Activated CD8-positive, alpha-beta T cell treated with anti-CD3 and anti-CD28 coated beads, Interleukin-2, amount 10 ng/mL, durations not matched to agents 7 days and 5 days (primary cell): ENCODE data around the gene REEP1. TPM values are rescaled to one million over a fixed set of nuclear protein-coding genes. Genes with fewer than 3 reads are reported as not detected.

Experiments
- ATAC-seq: fragments of 150-1000 bp; cut with Tn5 transposase; one replicate; pipeline ENCODE4 v1.10.0; 2021; ENCODE audit warnings: moderate library complexity
- CTCF ChIA-PET: fragments of 350-600 bp; sonication (Branson Sonifier 250); formaldehyde crosslinking; loops from one replicate; lab custom pipeline; 2021; ENCODE audit warnings: antibody characterized with exemption; lab: Charles Lee
- POLR2A ChIA-PET: fragments of 350-600 bp; sonication (Branson Sonifier 250); formaldehyde crosslinking; loops from one replicate; lab custom pipeline; 2021; ENCODE audit warnings: antibody characterized with exemption; lab: Charles Lee
- DNase-seq: peaks from one replicate; pipeline ENCODE4 v3.0.0-alpha.2; 2020
- H3K27ac Mint-ChIP-seq: one replicate; pipeline ENCODE4 v1.8.0; 2021; ENCODE audit warnings: mild to moderate bottlenecking, mixed read lengths
- H3K27me3 Mint-ChIP-seq: one replicate; pipeline ENCODE4 v1.8.0; 2021; ENCODE audit warnings: low read depth, mixed read lengths
- H3K36me3 Mint-ChIP-seq: one replicate; pipeline ENCODE4 v1.8.0; 2021; ENCODE audit warnings: low read depth, mixed read lengths
- H3K4me1 Mint-ChIP-seq: one replicate; pipeline ENCODE4 v1.8.0; 2021; ENCODE audit warnings: low read depth, mixed read lengths
- H3K4me3 Mint-ChIP-seq: one replicate; pipeline ENCODE4 v1.8.0; 2021; ENCODE audit warnings: mild to moderate bottlenecking, mixed read lengths
- H3K9me3 Mint-ChIP-seq: one replicate; pipeline ENCODE4 v1.8.0; 2022; ENCODE audit warnings: mixed read lengths; ENCODE audit not compliant: insufficient read depth
- total RNA-seq, 2 experiments: library from RNA; stranded (reverse); gene quantifications; one replicate each; pipeline ENCODE4 v1.2.3, GENCODE V29; 2021

The REEP1 gene
- total RNA-seq, 2 experiments from 2014 or later = 0.21 TPM; not detected in 1

GRCh38 chr2:86195808-86196387, 141.5 kb downstream of the REEP1 start:
- ChIA-PET CTCF (interaction anchor here (0.8 to 2.6 kb wide), 5 partner anchors 9 to 90 kb away, joined by 3 to 23 read pairs (median 3); partner anchors contain the start of genes POLR1A and PTCD3), POLR2A (interaction anchor here (0.7 to 2.7 kb wide), 10 partner anchors 10 to 426 kb away, joined by 3 to 29 read pairs (median 4); partner anchors contain the start of genes CHMP3, KDM3A, POLR1A and PTCD3)
- Mint-ChIP-seq H3K36me3 (peaks cover 26% of the 10 kb centered on the region), H3K27me3 (no peaks in the 10 kb centered on the region), H3K4me1 (peaks cover 52% of the 10 kb centered on the region), H3K9me3 (no peaks in the 10 kb centered on the region), H3K4me3 (peak overlapping the region; percentile 88), H3K27ac (peak overlapping the region; percentile 86)
- no peak for DNase-seq
- ATAC-seq = no peak

GRCh38 chr2:86195055-86195807, 142.2 kb downstream of the REEP1 start, which contains the start of gene IMMT:
IMMT (minus strand) TSS chr2:86195462; CDS start chr2:86195382, 80 bp downstream.
- Mint-ChIP-seq H3K27ac (peak within 1 kb of the TSS; percentile 86), H3K36me3 (peaks cover 31% of the 10 kb centered on the region), H3K27me3 (no peaks in the 10 kb centered on the region), H3K4me3 (peak within 1 kb of the TSS; percentile 88), H3K9me3 (no peaks in the 10 kb centered on the region), H3K4me1 (peaks cover 52% of the 10 kb centered on the region)
- POLR2A ChIA-PET = interaction anchor here (0.6 to 2.7 kb wide), 10 partner anchors 9 to 368 kb away, joined by 3 to 29 read pairs (median 4); partner anchors contain the start of genes CHMP3, KDM3A, POLR1A and PTCD3
- DNase-seq (peak; percentile 95), ATAC-seq (peak; percentile 95)
- CTCF ChIA-PET = interaction anchor here (0.8 to 2.6 kb wide), 7 partner anchors 9 to 115 kb away, joined by 3 to 23 read pairs (median 3); partner anchors contain the start of genes POLR1A and PTCD3

GRCh38 chr2:86194751-86195054, 142.7 kb downstream of the REEP1 start:
- DNase-seq = no peak
- no peak for ATAC-seq
- no peaks in the 10 kb centered on the region for H3K27me3 Mint-ChIP-seq
- CTCF ChIA-PET = interaction anchor here (1.2 to 2.6 kb wide), 5 partner anchors 9 to 114 kb away, joined by 3 to 23 read pairs (median 3); no protein-coding TSS in a partner anchor
- no peaks in the 10 kb centered on the region for H3K9me3 Mint-ChIP-seq
- peaks cover 35% of the 10 kb centered on the region for H3K36me3 Mint-ChIP-seq
- H3K27ac Mint-ChIP-seq = peak overlapping the region; percentile 86
- POLR2A ChIA-PET = interaction anchor here (0.6 to 2.7 kb wide), 6 partner anchors 8 to 246 kb away, joined by 3 to 29 read pairs (median 5); partner anchors contain the start of genes KDM3A, POLR1A and PTCD3
- peak overlapping the region; percentile 88 for H3K4me3 Mint-ChIP-seq
- peaks cover 56% of the 10 kb centered on the region for H3K4me1 Mint-ChIP-seq

- H3K4me3 Mint-ChIP-seq = peak overlapping the region; percentile 88
- H3K27me3 Mint-ChIP-seq = no peaks in the 10 kb centered on the region
- CTCF ChIA-PET = interaction anchor here (1.1 to 2.6 kb wide), 6 partner anchors 8 to 114 kb away, joined by 3 to 23 read pairs (median 5); no protein-coding TSS in a partner anchor
- peaks cover 57% of the 10 kb centered on the region for H3K4me1 Mint-ChIP-seq
- H3K27ac Mint-ChIP-seq = peak overlapping the region; percentile 86
- peaks cover 38% of the 10 kb centered on the region for H3K36me3 Mint-ChIP-seq
- POLR2A ChIA-PET = interaction anchor here (1.4 to 2.7 kb wide), 3 partner anchors 8 to 27 kb away, joined by 3 to 29 read pairs (median 7); no protein-coding TSS in a partner anchor
- DNase-seq (no peak), ATAC-seq (no peak)
- no peaks in the 10 kb centered on the region for H3K9me3 Mint-ChIP-seq
Measured at GRCh38 chr2:86193901-86194567, 143.4 kb downstream of the REEP1 start.

- no peak overlapping the region for H3K27ac Mint-ChIP-seq
- H3K36me3 Mint-ChIP-seq = peaks cover 62% of the 10 kb centered on the region
- H3K27me3 Mint-ChIP-seq = no peaks in the 10 kb centered on the region
- CTCF ChIA-PET = interaction anchor here (0.9 to 1.3 kb wide), 2 partner anchors 31 to 252 kb away, joined by 3 to 4 read pairs; no protein-coding TSS in a partner anchor
- H3K9me3 Mint-ChIP-seq = no peaks in the 10 kb centered on the region
- no peak overlapping the region for H3K4me3 Mint-ChIP-seq
- DNase-seq = no peak
- H3K4me1 Mint-ChIP-seq = peaks cover 79% of the 10 kb centered on the region
- no peak for ATAC-seq
- POLR2A ChIA-PET = no interaction called here
Measured at GRCh38 chr2:86189782-86190416, 147.5 kb downstream of the REEP1 start.

GRCh38 chr2:86186431-86186830, 151.0 kb downstream of the REEP1 start:
- CTCF ChIA-PET = interaction anchor here (1.0 to 3.4 kb wide), 4 partner anchors 8 to 297 kb away, joined by 3 to 23 read pairs (median 7); partner anchors contain the start of gene IMMT
- POLR2A ChIA-PET = interaction anchor here (3.7 kb wide), 1 partner anchor 9 kb away, joined by 29 read pairs; the partner anchor contains the start of gene IMMT
- ATAC-seq = no peak

GRCh38 chr2:86185517-86186212, 151.8 kb downstream of the REEP1 start:
- Mint-ChIP-seq H3K4me1 (peaks cover 73% of the 10 kb centered on the region), H3K9me3 (no peaks in the 10 kb centered on the region), H3K36me3 (peaks cover 42% of the 10 kb centered on the region), H3K4me3 (peak overlapping the region; percentile 58), H3K27ac (peak overlapping the region; percentile 94), H3K27me3 (no peaks in the 10 kb centered on the region)
- ChIA-PET POLR2A (interaction anchor here (0.7 to 3.7 kb wide), 2 partner anchors 10 to 150 kb away, joined by 3 to 29 read pairs; partner anchors contain the start of gene IMMT), CTCF (interaction anchor here (0.8 to 3.4 kb wide), 6 partner anchors 9 to 608 kb away, joined by 3 to 23 read pairs (median 3); partner anchors contain the start of gene IMMT)
- DNase-seq (no peak), ATAC-seq (peak; percentile 69)

More at GRCh38 chr2:86186431-86186830, 151.0 kb downstream of the REEP1 start:
- Mint-ChIP-seq H3K27ac (peak overlapping the region; percentile 94), H3K36me3 (peaks cover 48% of the 10 kb centered on the region), H3K4me1 (peaks cover 76% of the 10 kb centered on the region), H3K9me3 (no peaks in the 10 kb centered on the region), H3K27me3 (no peaks in the 10 kb centered on the region), H3K4me3 (peak overlapping the region; percentile 58)
- no peak for DNase-seq

GRCh38 chr2:86176597-86176996, 160.8 kb downstream of the REEP1 start:
- peaks cover 54% of the 10 kb centered on the region for H3K36me3 Mint-ChIP-seq
- H3K27ac Mint-ChIP-seq = no peak overlapping the region
- ChIA-PET POLR2A (interaction anchor here (0.6 to 0.7 kb wide), 4 partner anchors 26 to 359 kb away, joined by 3 to 4 read pairs (median 3); no protein-coding TSS in a partner anchor), CTCF (interaction anchor here (1.7 to 1.8 kb wide), 2 partner anchors 18 to 44 kb away, joined by 6 read pairs; partner anchors contain the start of gene IMMT)
- no peak for DNase-seq
- peaks cover 10% of the 10 kb centered on the region for H3K4me1 Mint-ChIP-seq
- H3K9me3 Mint-ChIP-seq = no peaks in the 10 kb centered on the region
- no peaks in the 10 kb centered on the region for H3K27me3 Mint-ChIP-seq
- H3K4me3 Mint-ChIP-seq = no peak overlapping the region
- ATAC-seq = no peak

- DNase-seq (no peak), ATAC-seq (no peak)
- Mint-ChIP-seq H3K27ac (peak overlapping the region; percentile 0), H3K4me1 (peaks cover 10% of the 10 kb centered on the region), H3K9me3 (no peaks in the 10 kb centered on the region), H3K36me3 (peaks cover 58% of the 10 kb centered on the region), H3K4me3 (no peak overlapping the region), H3K27me3 (no peaks in the 10 kb centered on the region)
- ChIA-PET CTCF (interaction anchor here (1.7 to 1.8 kb wide), 2 partner anchors 19 to 45 kb away, joined by 6 read pairs; partner anchors contain the start of gene IMMT), POLR2A (interaction anchor here (0.6 to 0.7 kb wide), 2 partner anchors 31 to 321 kb away, joined by 3 read pairs; no protein-coding TSS in a partner anchor)
Measured at GRCh38 chr2:86175828-86176227, 161.6 kb downstream of the REEP1 start.

- POLR2A ChIA-PET = no interaction called here
- ATAC-seq (no peak), DNase-seq (no peak)
- Mint-ChIP-seq H3K36me3 (peaks cover 62% of the 10 kb centered on the region), H3K4me3 (no peak overlapping the region), H3K27ac (no peak overlapping the region), H3K9me3 (no peaks in the 10 kb centered on the region), H3K4me1 (peaks cover 10% of the 10 kb centered on the region), H3K27me3 (no peaks in the 10 kb centered on the region)
- CTCF ChIA-PET = no interaction called here
Measured at GRCh38 chr2:86174445-86174844, 163.0 kb downstream of the REEP1 start.
